Activated T-helper 1 cell treated with Interleukin-2 at 50 U/mL for 16 hours (primary cell): ENCODE measurements around the gene SUPT3H.
"Not testable (repeated sequence)": the region's sequence is repeated elsewhere in the genome, so short reads cannot be mapped to it uniquely, and the experiment has no call there.

Experiments used
- DNase-seq: peaks from one replicate; pipeline ENCODE4 v3.0.0-alpha.2; 2020; ENCODE audit warnings: low read depth

SUPT3H gene

GRCh38 chr6:44897316-44897715, 480.4 kb downstream of the SUPT3H start:
- DNase-seq = no peak

DNA sequence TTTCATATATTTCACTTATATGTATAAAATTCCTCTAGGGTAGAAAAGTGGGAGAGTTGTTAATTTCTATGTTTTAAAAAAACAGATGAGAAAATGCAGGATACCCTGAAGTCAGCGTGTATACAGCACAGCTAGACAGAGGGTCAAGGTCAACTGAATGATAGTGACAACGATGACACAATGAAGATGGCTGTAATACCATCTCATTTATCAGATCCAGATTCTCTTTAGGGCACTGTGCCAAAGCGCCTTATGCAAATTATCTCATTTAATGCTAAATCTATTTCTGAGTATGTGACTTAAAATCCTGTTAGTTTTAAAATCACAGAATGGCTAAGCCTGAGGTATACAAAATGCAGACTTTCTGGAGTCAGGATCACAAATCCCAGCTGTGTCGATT, 481.0 kb downstream of the SUPT3H start:
- no peak for DNase-seq

GRCh38 chr6:44892579-44892978, 485.2 kb downstream of the SUPT3H start:
- DNase-seq = no peak

DNA sequence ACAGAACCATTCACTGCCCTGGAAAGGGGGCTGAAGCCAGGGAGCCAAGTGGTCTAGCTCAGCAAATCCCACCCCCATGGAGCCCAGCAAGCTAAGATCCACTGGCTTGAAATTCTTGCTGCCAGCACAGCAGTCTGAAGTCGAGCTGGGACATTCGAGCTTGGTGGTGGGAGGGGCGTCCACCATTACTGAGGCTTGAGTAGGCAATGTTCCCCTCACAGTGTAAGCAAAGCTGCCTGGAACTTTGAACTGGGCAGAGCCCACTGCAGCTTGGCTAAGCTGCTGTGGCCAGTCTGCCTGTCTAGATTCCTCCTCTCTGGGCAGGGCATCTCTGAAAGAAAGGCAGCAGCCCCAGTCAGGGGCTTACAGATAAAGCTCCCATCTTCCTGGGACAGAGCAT, 498.7 kb downstream of the SUPT3H start:
- not testable (repeated sequence) for DNase-seq

DNA sequence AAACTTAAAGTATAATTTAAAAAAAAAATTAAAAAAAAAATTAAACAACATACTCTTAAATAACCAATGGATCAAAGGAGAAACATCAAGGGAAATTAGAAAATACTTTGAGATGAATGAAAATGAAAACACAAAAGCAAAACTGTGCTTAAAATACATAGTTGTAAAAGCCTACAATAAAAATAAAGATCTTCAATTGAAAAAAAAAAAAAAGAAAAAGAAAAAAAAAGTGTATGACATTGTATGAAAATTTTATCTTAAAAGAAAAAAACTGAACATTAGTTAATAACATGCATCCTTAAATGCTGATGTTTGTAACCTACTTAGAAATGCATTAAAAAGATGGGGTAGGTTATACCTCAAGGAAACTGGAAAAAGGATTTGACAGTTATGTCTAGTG, 501.1 kb downstream of the SUPT3H start:
- DNase-seq = not testable (repeated sequence)

- no peak for DNase-seq
These were observed 508.3 kb downstream of the SUPT3H start for GRCh38 chr6:44869321-44869897.

GRCh38 chr6:44868910-44869309, 508.8 kb downstream of the SUPT3H start:
- no peak for DNase-seq

- DNase-seq = no peak
These were observed 509.4 kb downstream of the SUPT3H start for GRCh38 chr6:44868335-44868668.

GRCh38 chr6:44867571-44868334, 510.0 kb downstream of the SUPT3H start:
- no peak for DNase-seq

GRCh38 chr6:44865184-44865583, 512.5 kb downstream of the SUPT3H start:
- not testable (repeated sequence) for DNase-seq

DNA sequence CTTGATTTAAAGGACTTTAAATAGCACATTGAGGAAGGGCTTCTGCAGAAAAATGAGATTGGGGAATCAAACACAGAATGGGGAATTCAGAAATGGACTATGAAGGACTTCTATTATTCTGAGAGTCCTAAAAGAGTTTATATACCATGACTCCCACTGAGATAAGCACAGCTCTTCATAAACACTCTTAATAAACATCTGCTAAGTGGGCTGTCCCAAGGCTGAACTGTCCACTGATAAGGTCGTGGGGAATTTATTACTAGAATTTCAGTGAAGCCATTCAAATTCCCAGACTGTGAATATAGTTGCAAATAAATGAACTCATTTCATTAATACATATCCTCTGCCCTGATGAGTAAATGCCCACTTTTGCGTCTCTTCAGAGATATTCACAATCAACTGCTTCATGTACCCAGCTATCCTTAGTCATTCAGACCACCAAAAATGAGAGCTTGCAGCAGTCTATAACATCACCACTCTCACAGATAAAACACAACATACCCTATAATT, 517.8 kb downstream of the SUPT3H start:
- no peak for DNase-seq

DNA sequence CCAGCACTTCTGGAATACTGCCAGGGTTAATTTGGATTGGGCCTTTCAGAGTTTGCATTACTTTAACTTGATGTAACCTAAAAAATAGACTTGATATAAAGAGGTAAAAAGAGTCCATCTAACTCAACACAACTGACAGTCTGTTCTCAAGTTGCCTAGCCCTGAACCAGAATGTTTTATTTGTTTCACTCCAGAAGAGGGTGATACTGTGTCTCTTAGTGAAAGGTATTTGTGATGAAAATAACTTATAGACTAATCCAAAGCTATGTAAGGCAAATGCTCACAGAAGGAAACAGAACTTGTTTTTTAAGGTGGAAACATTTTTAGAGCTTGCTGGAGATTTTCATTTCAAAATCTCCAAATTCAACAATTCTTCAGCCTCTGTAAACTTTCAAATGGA, 518.7 kb downstream of the SUPT3H start:
- no peak for DNase-seq

DNA sequence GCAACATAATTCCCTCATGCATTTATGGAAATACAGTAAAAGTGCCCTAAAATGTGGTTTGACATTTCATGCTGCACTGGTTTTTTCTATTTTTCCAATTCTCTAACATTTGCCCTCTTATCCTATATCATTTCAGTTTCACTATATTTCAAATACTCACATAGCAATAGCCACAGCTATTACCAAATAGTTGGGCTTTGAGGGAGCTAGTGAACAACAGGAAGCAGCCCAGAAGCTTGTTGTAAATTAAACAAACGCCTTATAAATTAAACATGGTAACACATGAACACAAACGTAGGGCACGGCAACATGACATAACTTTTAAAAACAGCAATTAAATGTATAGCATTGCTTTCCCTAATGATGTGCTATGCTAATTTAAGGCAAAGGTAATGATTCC, 521.3 kb downstream of the SUPT3H start:
- DNase-seq = no peak

DNA sequence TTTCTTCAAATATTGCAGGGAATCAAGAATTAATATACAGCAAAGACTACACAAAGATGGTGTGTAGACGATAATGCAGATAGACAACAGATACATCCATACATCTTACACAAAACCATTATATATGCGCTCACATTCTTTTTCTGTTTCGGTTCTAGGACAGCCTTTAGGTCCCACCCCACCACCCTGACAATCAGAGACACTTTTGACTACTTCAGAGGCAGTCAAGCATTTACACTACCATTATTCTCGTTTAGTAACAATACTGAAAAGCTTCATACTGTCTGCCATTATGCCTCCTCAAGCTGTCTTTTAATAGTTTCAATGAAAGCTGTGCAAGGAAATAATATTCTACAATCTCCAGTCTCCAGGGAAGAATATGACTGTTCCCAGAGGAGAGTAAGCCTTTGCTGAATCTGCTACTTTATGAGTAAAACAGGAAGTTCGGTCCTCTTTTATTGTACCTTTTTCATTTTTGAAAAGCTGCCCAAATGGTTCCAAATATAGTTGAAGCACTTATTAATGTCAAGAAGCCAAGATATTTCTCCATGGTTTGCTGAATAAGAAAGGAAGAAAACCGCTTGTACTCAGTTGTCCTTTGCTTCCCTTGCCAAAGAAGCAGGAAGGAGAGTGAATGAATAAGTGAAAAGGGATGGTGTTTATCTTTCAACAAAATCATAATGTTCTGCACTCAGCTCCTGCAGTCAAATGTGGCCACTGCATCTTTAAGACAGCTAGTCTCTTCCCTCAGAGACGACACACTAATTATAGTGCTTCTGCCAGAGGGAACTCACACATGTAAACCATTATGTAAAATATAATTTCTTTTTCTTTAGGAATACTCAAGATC, 521.9 kb downstream of the SUPT3H start:
- DNase-seq = no peak

GRCh38 chr6:44854712-44855443, 522.9 kb downstream of the SUPT3H start:
- no peak for DNase-seq

DNA sequence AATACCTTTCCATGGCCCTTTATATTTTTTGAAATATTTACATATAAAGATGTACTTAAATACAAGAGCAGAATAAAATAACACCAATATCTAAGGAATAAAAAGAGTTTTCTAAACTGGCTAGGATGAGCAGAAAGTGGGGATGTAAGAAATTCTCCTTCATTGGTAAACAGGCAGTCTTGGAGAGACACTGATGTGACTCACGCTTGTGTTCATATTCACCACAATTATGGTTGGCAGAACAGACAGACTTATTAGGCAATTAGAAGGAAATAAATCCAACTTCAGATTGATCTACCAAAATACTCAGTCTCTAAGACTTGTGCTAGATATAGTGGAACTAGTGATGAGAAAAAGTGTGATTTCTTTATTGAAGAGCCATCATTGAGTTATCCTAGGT, 526.6 kb downstream of the SUPT3H start:
- DNase-seq = no peak

DNA sequence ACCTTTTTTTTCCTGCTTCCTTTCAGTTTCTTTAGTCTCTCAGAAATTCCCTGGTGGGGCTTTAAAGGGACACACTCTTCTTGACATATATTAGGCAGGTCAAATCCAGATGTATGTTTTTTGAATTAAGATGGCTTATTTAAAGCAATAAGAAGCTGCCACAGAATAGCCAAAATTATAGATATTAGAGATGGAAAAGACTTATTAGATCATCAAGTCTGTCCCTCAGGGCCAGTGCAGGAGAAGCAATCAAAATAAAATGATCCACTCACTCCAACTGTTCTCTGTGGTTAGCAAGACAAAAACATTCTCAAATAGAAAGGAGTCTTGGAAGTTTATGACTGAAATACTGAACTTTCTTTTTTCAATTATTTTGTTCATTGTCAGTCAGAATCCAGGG, 527.4 kb downstream of the SUPT3H start:
- no peak for DNase-seq

DNA sequence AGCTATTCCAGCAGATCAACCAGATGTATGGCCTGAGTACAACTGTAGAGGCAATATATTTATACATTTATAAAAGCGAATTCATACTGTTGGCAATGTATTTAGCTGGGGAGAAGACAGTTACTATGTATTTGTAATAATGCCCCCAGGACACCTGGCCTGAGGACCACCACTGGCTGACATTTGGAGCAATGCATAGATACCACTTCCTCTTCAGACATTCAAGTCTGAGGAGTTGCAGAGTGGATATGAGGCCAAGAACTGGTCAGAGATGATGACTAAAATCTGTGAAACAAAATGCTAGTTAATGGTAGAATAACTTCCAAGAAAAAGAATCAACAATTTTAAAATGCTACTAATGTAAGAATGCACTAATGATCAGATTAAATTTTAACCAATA, 527.9 kb downstream of the SUPT3H start:
- no peak for DNase-seq

DNA sequence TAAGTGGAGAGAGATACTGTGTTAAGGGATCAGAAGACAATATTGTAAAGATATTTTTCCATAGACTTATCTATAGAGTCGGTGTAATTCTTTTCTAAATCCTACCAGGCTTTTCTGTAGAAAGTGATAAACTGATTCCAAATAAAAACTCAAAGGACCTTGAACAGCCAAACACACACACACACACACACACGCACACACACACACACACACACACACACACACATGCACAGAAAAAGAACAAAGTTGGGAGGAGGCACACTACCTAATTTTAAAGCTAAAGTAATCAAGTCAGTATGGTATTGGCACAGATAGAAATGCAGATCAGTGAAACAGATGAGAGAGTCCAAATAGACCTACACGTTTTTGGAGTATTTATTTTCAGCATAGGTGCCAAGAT, 534.0 kb downstream of the SUPT3H start:
- DNase-seq = no peak

DNA sequence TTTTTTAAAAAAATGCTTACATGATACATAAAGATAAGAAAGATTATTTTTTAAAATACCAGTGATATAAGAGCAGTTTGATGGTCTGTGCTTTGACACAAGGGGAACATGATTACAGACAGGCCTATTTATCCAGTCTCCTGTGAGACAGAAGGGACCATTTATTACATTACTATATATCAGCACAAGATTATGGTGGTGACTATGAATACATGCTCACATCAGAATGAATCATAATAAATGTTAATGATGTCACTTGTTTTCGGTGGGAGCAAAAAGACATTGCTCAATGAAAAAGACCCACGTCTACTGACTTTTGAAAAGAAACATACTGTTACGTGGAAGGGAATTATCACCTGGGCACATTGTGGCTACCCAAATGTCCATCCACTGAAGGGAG, 535.1 kb downstream of the SUPT3H start:
- no peak for DNase-seq

- DNase-seq = no peak
These were observed 535.9 kb downstream of the SUPT3H start for GRCh38 chr6:44841829-44842228.

- no peak for DNase-seq
These were observed 540.0 kb downstream of the SUPT3H start for GRCh38 chr6:44837741-44838140.
